GM19395 (cell line): ENCODE data around the gene TRAP1.
A peak's percentile ranks its signal among the peaks of the same experiment; 100 is the strongest.

Experiments
- ATAC-seq: cut with Tn5 transposase; IDR thresholded peaks from one replicate; pipeline ENCODE4 v1.9.1; 2021; ENCODE audit warnings: mild to moderate bottlenecking, moderate library complexity; ENCODE audit not compliant: unreplicated experiment

TRAP1 gene

DNA sequence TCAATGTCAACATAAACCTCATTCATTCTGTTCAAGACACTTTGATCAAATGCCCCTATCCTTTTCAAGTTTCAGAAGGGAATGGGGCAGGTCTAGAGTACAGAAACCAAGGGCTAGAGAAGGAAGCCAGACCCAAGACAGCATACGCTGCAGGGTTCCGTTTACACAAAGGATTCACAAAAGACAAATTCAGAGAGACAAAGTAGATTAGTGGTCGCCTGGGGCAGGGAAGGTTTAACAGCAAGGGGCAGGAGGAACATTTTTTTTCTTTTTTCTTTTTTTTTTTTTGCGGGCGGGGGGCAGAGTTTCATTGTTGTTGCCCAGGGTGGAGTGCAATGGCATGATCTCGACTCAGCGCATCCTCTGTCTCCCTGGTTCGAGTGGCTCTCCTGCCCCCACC, 19.9 kb upstream of the TRAP1 start:
- ATAC-seq, result no peak

DNA sequence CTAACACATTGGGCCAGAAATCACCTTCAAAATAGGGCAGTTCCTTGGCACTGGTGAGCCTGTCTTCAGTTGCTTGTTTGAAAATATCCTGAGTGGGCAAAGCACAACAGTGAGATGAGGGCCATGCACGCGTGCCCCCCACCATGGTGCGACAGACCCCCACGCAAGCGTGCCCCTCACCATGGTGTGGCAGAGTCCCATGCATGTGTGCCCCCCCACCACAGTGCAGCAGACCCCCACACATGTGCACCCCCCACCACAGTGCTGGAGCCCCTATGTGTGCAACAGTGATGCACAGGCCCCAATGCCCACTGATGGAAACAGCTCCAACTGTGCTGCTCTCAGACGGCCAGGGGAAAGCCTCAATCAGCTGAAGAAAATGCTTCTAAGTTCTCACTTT, 18.8 kb upstream of the TRAP1 start:
- ATAC-seq, result no peak

DNA sequence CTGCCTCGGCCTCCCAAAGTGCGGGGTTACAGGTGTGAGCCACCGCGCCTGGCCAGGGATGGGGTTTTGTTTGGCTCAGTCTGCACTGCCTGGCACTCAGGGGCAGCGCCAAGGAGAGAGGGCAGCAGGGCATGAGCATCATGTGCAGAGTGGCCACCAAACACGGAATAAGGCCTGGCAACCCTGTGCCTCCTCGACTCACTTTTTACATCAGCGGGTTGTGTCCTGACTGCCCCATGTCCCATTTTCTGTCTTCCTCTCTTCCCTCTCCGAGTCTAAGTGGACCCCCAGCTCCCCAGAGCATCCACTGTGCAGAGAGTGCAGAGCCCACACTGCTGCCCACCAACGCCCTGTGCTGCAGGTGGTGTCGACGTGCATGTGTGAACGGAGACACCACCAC, 18.2 kb upstream of the TRAP1 start:
- ATAC-seq, result no peak

DNA sequence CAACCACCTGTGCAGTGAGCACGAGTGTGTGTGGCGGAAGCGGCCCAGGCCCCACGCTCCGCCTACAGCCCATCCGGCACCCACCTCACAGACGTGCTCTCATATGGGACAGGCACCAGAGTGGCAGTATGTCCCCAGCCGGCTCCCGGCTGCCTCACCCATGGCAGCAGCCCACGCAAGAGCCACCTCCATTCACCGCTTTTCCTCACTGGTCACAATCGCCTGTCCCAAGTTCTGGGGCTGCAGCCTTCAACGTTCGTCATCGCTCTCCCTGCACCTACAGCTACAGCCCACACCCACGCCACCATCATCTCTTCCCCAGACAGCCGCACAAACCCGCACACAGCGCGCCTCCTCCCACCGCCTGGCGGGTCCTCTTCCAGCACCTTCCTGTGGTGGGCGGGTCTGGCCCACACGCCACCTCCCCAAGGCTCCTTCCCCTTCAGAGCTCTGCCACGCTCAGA, 17.5 kb upstream of the TRAP1 start:
- ATAC-seq, result no peak

DNA sequence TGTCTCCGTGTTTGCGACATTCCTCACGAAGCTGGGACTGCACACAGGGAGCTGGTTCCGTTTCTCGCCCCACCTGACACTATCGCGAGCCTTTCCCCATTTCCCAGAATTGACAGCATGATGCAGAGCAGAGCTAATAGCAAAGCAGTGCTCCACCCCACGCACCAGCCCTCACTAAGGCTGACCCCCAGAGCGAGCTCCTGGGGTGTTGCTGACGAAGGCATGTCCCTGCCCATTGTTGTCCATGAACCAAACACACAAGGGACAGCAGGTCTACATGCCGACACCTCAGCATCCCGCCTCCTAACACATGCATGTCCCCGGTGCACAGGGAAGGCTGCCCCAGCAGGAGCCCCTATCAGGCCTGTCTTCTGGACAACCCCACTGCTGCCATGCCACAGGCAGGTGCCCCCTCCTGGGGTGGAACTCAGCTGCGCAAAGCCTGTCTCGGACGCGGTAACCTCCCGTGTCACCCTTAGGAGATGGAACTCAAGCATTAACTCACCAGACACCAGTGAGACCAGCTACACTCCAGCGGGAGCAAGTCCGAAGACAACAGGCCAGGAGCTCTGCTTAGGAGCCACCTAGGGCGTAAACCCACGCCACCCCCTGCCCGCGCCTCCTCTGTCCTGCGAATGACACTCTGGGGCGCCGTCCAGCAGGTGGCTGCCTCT, 16.9 kb upstream of the TRAP1 start:
- ATAC-seq, result no peak

DNA sequence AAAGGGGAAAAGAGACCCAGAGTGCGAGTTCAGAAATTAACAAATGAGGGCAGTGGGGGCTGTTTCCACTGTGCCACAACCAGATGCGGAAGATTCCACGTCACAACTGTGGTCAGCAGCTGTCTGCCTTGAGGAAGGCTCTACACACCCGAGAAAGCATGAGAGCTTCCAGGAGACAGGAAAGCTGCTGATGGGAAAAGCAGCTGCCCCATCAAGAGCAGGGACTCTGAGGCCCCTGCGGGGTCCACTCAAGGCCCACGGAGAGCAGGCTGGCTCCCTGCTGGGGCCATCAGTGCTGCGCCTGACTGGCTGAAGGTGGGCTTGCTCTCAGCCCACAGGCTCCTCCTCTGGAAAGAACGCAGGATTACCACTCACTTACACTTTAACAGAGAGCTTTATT, 14.8 kb upstream of the TRAP1 start:
- no peak for ATAC-seq

DNA sequence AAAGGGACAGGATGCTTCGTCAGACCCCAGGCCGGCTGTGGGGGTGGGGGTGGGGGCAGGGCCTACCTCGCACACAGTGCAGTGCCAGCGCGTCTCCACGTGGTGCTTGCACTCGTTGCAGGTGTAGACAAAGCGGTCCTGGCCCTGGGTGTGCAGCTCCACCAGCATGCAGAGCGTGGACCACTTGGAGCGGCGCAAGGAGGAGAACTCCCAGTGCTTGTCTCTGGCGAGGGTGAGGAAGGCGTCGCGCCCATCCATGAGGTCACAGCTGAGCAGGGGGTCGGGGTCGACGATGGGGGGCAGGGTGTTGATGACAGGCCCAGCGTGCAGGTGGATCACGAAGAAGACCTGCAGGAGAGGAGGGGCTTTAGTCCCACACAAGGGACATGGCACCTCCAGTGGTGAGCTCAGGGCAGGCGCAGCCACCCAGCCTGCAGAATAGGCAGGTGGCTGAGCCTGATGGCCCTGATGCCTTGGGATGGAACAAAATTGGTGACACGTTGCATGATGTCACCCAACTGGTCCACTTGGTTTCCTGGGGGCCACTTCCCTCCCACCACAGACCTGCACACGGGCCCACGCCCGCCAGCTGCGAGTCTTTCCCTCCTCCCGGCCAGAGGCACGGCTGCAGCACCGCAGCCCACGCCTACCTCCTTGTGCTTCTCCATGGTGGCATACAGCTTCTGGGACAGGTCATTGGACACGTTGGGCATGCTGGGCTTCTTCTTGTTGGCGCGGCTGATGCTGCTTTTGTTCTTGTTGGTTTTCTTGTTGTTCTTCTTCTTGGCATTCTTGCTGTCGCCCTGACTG, 14.0 kb upstream of the TRAP1 start:
- ATAC-seq, result no peak

DNA sequence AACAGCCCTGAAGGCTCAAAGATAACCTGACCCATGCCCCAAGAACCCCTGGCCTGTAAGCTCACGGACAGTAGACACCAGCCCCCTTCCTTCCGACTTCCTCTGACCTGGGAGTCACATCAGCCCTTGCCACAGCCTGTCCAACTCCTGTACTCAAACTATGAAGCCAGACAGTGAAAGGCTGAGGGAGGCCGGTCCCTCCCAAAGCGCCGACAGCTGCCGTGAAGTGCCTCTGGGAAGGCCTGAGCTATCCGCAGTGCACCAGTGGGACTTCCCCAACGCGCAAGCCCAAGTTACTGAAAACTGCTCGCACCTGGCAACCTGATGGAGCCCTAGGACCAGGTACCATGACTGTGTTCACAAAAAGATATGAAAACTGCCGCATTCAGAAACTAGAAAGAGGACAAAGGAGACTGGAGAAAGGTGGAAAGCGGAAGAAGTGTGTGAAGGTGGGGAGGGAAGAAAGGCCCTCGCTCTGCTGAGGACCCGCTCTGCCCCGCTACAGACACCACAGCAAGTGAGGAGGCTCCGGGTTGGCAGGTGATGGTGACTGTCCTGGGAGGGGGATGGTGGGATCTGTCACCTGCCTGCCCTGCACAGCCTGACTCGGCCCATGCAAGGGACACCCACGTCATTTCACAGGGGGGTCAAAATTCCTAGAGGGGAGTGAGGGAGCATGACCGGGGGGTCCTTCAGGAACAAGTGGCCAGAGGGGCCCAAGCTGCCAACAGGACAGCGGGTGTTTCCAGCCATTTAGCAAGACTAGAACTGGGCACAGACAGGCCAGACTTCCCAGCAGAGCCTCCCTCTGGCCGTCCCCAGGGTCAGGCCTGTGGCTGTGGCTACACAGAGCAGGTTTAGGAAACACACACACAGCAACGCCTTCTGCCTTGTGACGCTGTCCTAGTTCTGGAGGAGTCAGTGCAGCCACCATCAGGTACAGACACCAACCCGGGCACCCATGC, 13.1 kb upstream of the TRAP1 start:
- ATAC-seq, result no peak

DNA sequence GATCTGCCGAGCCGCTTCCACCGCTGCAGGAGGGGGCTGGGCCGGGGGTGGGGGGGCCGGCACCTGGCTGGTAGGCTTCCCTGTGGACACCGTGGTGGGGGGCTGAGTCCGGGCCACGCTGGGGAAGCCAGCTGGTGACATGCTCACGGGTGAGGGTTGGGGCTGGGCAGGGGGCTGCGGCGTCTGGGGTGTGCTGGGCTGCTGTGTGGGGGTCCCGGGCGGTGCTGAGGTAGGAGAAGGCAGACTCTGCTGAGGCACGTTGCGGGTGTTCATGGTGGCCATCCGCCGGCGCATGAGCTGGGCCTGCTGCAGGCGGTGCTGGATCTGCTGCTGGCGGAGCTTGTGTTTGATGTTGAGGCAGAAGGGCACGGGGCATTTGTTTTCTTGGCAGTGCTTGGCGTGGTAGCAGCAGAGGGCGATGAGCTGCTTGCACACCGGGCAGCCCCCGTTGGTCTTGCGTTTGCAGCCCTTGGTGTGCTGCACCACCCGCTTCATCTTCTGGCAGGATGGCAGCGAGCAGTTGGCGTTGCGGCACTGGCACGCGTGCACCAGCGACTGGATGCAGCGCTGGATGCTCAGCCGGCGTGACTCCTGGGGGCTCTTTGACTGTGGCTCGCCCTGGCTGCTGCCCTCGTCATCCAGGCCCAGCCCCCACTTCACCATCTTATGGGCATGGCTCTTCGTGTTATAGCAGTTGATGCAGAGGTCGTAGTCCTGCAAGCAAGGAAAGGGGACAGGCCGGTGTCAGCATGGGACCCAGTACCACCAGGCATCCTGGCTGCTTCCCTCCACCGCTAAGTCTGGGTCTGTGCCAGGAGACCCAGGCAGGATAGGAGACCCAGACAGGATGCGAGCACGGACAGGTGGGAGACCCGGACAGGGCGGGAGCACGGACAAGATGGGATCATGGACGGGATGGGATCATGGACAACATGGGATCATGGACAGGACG, 12.1 kb upstream of the TRAP1 start:
- no peak for ATAC-seq

DNA sequence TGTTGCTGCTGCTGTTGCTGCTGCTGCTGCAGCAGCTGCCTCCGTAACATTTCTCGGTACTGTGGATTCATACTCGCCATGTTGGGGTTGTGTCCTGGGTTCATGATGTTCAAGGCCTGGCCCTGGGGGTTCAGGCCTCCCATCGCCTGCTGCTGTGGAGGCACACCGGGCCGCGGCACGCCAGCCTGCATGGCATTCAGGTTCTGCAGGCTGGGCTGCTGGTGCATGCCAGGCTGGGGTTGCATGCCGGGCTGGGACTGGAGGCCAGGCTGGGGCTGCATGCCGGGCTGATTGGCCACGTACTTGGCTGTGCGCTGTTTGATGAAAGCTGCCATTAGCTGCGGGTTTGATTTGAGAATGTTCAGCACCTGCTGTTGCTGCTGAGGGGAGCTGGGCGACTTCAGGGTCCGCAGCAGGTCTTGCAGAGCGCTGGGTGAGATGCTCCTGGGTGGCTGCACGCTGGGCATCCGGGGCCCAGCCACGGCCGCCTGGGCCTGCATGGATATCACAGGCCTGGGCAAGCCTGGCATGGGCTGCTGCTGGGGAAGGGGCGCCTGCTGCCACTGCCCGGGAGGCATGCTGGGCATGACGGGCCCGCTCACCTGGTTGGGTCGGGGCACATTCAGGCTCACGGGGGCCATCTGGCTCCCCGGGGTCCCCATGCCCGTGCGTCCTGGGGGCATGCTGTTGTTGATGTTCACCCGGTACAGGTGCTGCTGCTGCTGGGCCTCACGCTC, 11.3 kb upstream of the TRAP1 start:
- no peak for ATAC-seq

DNA sequence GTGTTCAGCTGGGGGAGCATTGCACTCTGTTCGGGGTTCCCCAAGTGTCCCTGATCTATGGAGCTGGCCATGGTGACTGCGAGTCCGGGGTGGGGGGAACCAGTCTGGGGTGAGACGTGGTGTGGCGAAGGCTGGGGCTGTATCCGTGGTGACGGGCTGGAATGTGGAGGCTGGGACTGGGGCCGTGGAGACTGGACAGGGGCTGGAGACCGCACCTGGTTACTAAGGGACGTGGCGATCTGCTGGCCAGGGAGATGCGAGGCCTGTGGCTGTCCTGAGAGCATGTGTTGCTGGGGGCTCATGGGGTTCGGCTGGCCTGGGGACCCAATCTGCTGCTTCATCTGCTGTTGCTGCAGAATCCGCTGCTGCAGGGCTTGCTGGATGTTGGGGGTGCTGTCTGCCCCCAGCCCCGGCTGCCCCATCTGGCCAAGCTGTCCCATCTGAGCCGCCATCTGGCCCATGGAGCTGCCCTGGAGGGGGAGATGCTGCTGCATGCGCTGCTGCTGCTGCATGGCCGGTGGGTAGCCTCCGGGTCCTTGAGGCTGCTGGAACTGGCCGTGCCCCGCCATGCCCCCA, 10.6 kb upstream of the TRAP1 start:
- no peak for ATAC-seq

DNA sequence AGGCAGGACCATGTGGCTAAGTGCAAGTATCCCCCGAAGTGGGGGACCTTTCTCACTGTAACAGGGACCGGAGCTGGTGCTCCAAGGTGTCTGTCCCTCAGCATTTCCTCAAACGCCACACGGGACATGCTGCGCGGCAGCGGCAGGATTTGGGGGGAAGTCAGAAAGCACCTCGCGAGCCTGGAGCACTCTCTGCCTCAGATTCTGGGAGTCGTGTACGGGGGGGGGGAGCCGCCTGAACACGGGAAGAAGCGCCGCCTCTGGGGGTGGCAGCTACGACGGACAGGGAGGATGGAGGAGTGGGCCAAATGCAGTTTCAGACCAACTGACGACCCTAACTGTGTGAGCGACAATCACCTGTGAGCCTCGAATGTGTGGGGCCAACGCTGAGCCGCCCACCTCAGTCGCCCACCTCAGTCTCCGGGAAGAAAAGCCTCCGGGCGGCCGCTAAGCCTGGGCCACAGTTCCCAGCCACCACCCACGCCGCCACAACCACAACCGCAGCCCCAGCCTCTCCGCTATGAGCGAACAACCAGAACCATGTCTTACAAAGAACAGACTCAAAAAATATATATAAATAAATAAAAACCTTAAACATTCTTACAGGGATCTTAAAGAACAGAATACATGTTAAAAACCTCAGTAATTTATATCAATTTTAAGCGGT, 8.8 kb upstream of the TRAP1 start:
- ATAC-seq, result no peak

DNA sequence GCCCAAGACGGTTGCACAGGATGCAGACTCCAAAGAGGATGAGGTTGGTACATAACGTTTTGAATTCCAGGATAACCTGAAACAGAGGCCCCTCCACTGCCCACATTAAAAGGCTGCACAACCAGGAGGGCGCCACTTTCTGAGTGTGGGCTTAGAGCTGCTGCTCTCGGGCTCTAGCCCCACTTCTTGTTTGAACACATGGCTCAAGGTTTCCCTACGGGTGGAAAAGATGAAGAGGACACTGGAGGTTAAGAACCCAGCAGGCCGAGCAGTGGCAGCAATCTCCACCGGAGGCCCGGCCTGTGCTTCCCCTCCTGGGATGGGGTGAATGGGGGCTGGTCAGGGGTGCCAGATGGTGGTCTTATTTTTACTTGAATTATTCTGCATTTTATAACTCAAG, 8.0 kb upstream of the TRAP1 start:
- no peak for ATAC-seq

DNA sequence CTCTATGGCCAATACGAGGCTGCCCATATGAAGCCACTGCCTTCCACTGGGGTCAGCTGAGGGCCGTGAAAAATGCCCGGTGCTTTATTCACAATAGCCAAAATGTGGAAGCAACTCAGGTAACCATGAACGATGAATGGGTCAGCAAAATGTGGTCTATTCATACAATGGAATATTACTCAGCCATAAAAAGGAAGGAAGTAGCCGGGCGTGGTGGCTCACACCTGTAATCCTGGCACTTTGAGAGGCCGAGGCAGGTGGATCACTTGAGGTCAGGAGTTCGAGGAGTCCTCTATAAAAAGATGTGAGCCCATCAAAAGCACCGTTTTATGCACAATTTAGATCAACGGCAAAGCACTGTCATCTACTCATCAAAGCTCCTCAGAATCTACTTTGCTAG, 5.2 kb upstream of the TRAP1 start:
- no peak for ATAC-seq

DNA sequence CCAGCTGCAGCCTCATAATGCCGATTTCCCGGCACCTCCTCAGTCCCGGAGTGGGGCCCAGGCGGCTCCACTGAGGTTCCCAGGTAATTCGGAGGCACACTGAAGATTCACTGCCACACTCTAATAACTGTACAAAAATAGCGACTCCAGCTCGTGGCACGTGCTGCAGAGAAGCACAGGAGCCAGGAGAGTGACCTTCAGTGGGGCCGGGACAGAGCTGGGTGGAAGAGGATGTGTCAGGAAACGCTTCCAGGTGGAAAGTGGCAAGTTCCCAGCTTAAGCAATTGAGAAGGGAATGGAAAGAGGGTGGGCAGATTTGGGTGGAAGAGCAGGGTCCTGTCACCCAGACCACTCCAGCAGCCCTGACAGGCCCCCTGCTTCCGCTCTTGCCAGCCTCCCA, 3.1 kb upstream of the TRAP1 start:
- no peak for ATAC-seq

DNA sequence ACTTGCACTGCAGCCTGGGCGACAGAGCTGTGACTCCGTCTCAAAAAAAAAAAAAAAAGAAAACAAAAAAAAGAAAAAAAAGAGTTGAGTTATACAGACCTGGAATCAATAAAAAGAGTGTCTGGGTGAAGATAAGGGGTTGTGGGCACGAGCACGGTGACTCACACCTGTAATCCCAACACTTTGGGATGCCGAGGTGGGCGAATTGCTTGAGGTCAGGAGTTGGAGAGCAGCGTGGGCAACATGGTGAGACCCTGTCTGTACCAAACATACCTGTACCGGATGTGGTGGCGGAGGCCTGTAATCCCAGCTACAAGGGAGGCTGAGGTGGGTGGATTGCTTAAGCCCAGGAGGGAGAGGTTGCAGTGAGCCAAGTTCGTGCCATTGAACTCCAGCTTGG, 1.3 kb upstream of the TRAP1 start:
- no peak for ATAC-seq

DNA sequence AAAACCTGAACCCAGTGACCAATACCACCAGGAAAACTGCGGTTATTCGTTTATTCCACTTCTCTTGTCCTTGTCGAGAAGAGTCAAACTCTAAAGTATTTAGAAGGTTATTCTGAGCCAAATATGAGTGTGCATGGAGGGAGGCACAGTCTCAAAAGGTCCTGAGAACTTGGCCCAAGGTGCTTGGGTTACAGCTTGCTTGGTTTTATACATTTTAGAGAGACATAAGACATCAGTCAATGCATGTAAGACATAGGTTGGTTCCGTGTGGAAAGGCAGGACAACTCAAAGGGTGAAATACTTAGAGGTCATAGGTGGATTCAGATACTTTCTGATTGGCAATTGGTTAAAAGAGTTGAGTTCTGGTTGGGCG, 681 bp upstream of the TRAP1 start:
- no peak for ATAC-seq

DNA sequence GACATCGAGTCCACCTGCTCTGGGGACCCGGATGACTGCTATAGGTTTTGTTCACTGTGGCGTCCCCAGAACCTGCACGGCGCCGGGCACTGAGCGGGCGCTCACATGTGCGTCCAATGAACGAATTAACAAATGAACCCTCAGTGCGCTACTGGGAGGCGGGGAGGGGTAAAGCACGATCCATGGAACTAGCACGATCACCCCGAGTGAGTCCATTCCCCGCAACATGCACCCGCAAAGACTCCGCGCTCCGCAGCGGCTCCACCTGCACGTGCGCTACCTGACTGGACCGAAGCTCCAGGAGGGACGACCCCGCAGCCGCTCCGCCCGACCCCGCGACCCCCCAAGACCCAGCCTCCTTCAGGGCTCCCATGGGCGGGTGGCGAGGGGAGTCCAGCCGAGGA, 491 bp downstream of the TRAP1 start:
- ATAC-seq, result peak; percentile 29

DNA sequence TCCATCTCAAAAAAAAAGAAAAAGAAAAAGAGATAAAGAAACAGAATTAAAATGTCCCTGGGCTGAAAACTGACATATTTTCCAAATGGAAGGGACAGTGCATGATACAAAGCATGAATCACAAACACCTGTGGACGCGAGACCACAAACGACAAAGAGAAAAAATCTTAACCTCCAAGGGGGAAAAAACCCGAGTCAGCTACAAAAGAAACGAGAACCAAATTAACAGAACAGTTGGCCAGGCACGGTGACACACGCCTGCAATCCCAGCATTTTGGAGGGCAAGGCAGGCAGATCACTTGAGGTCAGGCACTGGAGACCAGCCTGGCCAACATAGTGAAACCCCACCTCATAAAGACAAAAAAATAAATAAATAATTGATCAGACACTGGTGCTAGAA, 1.9 kb downstream of the TRAP1 start:
- no peak for ATAC-seq
